ENCODE results near the gene SORBS1.

Gene SORBS1

DNA sequence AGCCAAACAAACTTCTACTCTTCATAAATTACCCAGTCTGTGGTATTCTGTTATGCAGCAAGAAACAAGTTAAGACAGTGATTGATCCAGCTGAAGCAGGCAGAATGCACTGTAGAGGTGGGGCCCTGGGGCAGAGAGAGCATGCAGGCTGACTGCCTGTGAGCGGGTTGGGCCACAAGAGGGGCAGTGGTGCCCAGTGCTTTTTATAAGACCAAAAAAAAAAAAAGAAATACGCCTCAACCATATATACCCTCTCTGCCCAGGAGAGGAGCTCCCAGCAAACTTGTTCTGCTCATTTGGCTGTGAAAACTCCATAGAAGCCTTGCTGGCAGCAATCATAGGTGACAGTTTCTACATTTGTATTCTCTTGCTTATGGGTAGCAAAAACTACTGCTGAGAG, 104.7 kb downstream of the SORBS1 start:
- DNase-seq: no peak

- DNase-seq: no peak
These were observed 106.2 kb downstream of the SORBS1 start for GRCh38 chr10:95454940-95455339.

DNA sequence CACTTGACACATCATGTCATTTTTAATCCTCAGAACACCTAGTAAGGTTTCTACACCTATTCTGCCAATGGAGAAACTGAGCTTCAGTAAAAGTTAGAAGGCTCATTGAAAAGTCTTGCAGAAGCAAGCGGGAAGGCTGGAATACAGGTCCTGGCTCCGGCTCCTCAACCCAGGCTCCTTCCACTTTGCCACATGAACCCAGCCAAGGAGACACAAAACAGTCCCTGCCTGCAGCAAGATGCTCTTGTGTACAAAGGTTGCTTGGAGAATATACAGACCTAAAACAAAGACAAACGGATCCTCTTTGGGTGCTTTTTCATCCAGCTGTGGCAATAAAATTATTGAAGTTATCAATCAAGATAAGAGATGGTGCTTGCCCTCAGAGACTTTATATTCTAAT, 106.8 kb downstream of the SORBS1 start:
- DNase-seq: no peak

DNA sequence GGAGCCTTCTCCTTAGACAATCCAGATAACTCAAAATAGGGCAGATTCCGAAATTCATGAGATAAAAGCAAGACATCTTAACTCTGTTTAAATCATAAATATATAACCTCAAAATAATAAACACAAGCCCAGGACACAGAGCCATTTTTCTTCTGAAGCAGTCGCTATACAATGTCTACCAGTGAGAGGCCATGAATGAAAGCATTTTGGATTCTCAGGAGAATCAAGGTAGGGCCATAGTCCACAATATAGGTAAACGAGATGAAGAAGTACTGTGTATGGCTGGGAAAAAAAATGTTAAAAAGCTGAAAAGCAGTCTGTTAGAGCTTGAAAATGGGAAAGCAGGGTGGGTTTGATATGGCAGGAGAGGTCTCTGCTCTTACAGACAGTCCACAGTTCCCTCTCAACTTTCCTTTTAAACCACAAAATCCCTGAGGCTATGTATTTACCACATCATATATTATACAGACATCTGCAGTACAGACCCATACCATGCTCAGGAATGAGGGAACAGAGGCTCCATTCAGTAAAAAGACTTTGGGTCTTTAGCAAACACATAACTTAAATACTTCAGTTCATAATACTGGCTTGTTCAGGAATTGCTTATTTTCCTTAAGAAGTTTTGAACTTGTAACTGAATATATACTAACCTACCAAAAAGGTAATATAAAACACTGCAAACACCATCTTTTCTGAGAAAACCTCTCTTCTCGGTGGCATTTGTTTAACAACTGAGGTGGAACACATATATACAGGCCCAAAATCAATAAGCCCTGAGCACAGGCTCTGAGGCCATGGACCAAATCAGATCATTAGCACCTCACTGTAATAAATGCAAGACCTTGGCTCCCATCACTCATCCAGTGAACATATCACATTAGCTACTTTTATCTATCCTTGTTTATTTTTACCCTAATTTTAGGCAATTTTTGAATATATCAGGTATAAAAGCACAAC, 109.3 kb downstream of the SORBS1 start:
- DNase-seq: no peak

- DNase-seq: no peak
These were observed 110.0 kb downstream of the SORBS1 start for GRCh38 chr10:95451150-95451549.

- no peak for DNase-seq
These were observed 111.0 kb downstream of the SORBS1 start for GRCh38 chr10:95450188-95450587.

- DNase-seq: no peak
These were observed 113.5 kb downstream of the SORBS1 start for GRCh38 chr10:95447685-95448084.

- DNase-seq: peak; percentile 61
These were observed 115.2 kb downstream of the SORBS1 start for GRCh38 chr10:95445837-95446486.

GRCh38 chr10:95445223-95445836, 115.8 kb downstream of the SORBS1 start:
- peak; percentile 48 for DNase-seq

- no peak for DNase-seq
These were observed 116.4 kb downstream of the SORBS1 start for GRCh38 chr10:95444792-95445191.

DNA sequence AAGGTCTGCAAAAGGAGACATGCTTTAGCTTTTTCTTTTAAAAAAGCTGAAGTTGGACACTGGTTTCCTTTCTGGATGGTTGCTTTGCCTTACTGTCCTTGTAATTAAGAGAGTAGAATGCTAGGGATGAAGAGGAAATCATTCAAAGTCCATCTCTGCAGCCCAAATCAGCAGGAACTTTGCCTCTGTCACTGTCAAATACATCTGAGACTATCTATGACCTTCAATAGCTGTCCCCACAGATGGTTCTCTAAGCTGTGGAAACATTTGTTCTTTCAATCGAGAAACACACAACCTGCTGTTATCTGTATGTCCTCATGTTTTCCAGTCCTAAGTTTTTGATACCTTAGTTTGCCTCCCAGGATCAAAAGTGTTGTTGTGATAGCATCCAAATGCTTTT, 117.5 kb downstream of the SORBS1 start:
- no peak for DNase-seq

DNA sequence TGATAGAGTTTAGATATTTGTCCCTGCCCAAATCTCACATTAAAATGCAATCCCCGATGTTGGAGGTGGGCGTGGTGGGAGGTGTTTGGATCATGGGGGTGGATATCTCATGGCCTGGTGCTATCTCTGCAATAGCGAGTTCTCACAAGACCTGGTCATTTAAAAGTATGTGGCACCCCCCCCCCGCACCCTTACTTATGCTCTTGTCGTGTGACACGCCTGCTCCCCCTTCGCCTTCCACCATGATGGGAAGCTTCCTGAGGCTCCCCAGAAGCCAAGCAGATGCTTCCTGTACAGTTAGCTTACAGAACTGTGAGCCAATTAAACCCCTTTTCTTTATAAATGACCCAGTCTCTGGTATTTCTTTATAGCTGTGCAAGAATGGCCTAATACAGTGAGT, 118.8 kb downstream of the SORBS1 start:
- no peak for DNase-seq

- DNase-seq: no peak
These were observed 119.6 kb downstream of the SORBS1 start for GRCh38 chr10:95441547-95441923.

DNA sequence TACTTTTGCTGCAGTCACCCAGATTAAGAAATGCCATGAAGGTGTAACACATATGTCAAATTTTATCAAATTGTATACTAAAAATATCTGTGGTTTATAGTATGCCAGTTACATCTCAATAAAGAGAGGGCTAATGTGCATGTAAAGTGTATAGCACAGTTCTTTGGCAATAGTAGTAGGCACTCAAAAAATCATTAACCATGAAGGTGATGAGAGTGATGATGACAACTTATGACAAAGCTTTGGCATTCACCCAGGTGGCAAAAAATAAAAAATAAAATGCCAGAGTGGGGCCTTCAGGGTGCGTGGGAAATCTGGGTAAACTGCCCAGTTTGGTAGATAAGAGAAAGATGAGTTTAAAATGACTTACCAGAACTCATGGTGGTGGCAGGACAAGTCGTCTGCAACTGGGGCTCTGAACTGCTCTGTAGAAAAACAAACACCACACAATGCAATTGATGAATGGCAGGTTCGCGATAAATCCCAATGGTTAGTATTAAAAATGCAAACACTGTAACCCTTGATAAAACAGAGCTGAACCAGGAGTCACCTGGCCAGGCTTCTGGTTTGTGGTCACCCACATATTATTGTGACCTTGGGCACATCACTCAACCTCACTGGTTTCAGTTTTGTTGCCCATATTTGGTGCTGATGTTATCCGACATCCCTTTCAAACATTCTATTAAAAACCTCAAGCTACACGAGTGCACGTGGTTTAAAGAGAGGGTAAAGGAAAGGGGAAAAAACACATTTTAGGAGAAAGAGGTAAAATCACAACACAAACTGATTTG, 120.2 kb downstream of the SORBS1 start:
- DNase-seq: no peak

DNA sequence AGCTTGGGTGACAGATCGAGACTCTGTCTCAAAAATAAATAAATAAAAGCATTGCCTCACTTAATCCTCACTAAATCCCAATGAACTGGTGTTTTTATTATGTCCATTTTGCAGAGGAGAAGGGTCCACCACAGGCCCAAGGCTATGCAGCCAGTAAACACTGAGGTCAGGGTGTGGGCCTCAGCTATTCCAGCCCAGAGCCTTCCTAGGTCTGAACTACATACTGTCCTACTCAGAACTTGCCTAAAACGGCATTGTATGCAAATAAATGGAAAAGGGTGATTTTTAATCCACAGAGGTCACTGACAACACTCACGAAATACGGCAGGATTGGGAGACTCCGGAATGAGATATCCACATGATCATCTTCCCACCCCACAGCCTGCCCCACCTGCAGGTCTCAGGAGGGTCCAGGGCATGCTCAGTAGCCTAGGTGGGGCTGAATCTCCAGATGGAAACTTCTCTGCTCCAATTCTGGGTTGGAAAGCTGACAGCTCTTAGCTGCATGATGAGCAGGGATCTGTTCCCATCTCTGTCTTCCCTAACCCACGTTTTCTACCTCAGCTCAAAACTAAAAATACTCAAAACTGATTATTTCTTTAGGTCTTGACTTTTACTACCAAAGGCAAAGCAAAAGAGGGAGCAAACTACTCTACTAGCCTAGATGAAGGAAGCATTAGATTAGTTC, 121.0 kb downstream of the SORBS1 start:
- DNase-seq: no peak

DNA sequence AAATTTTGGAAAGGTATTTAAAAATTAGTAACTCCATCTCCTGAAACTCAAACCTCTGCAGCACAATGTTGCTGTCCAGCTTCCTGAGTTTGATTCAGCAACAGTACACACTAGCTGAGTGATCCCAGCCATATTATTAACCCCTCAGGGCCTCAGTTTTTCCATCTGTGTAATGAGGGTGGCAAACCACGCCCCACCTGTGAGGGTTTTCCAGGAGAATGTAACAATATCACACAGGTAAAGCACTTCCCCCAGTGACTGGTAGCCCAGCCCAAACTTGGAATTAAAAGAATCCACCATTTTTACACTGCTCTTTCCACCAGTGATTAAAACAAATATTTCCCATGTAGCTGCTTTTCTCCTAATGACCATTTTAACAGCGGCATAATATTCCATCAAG, 122.4 kb downstream of the SORBS1 start:
- DNase-seq: no peak

DNA sequence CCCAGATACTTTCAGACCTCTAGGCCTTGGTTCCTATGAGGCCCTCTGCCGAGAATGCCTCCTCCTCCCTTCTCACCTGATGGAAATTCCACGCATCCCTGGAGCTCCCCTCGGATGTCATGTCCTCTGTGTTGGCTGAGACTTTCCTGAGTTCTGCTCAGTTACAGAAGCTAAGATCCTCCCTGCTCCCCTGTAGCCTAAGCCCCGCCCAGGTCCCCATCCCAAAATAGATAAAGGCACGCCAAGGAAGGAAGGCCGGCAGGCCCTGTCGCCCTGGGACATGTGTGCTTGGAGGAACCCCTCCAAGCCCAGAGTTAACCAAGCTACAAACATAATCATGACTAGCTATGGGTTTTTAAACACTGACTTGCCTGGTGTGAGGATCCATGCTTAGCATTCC, 123.5 kb downstream of the SORBS1 start:
- no peak for DNase-seq

- DNase-seq: no peak
These were observed 125.5 kb downstream of the SORBS1 start for GRCh38 chr10:95435548-95436279.

DNA sequence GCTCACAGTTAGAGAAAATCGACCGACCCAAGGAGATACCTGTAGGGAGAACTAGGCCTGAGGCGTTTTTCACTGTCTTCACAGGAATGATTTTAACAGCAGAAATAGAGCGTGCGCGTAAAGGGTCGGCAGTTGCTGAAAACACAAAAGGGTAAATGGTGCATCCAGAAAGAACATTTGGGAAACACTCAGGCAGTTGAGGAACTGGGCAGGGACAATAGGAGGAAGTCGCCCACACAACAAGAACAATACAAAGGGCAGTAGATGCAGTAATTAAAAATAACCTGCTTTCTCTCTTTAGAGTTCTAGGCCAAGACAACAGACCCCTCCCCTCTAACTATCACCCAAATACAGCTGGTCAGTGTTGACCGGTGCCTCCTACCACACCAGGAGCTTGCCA, 126.6 kb downstream of the SORBS1 start:
- no peak for DNase-seq

GRCh38 chr10:95431900-95432342, 129.2 kb downstream of the SORBS1 start:
- DNase-seq: no peak

DNA sequence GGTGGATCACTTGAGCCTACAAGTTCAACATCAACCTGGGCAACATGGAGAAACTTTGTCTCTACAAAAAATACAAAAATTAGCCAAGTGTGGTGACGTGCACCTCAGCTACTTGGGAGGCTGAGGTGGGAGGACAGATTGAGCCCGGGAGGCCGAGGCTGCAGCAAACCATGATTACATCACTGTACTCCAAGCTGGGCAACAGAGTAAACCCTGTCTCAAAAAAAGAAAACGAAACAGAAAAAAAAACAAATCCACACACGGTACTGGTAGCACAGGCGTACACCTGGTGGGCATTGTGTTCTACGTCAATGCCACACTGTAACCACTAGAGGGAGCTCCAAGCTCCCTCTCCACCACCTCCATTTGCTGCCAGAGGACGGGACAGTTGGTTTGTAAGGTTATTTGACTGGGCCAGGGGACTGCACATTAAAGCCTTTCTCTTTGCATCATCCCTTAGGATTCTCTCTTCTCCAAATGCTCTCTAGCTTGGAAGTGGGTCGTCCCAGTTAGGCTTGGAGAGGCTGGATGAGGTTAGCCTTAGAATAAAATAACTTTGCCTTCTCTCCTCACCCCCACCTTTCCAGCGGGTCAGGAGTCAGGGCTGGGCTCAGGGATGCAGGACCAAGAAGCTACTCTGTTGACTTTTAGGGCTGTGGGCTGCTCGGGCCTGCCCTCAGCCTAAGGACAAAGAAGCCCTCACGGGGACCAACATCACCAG, 130.8 kb downstream of the SORBS1 start:
- DNase-seq: peak; percentile 52
